Renal cortical epithelial cell (primary cell): ENCODE results near the gene DYRK3. TPM values are rescaled to one million over a fixed set of nuclear protein-coding genes. Genes with fewer than 3 reads are reported as not detected.

Experiments
- total RNA-seq: library from RNA; depleted of rRNA; stranded (reverse); fragments of >200 nt; gene quantifications from 2 replicates; pipeline ENCODE4 v1.2.3, GENCODE V29; 2014

The DYRK3 gene
- total RNA-seq, 1 donor from 2014 or later, result 15.6 TPM

Other genes starting within 250 kb of the DYRK3 start
- gene IKBKE, start 165.1 kb upstream of the DYRK3 start, total RNA-seq, result 13.6 and 19.6 TPM in 2 replicates
- gene RASSF5, start 128.0 kb upstream of the DYRK3 start, total RNA-seq, result 0.35 and 0.52 TPM in 2 replicates
- 40.5 and 52.8 TPM in 2 replicates for gene EIF2D, start 23.1 kb upstream of the DYRK3 start, total RNA-seq
- 35.3 and 85.1 TPM in 2 replicates for gene MAPKAPK2, start 49.4 kb downstream of the DYRK3 start, total RNA-seq
- gene IL19, start 135.2 kb downstream of the DYRK3 start, total RNA-seq, result not detected in 2 replicates
- not detected in 2 replicates for gene IL10, start 137.0 kb downstream of the DYRK3 start, total RNA-seq
- gene IL20, start 230.1 kb downstream of the DYRK3 start, total RNA-seq, result not detected in 2 replicates